Measurements from ENCODE around the gene HNRNPCL1. TPM values are rescaled to one million over a fixed set of nuclear protein-coding genes. Genes with fewer than 3 reads are reported as not detected.

The HNRNPCL1 gene
- total and polyA plus RNA-seq, 2 of the 8 experiments (the other 6 are each of a cell fraction or from before 2014, with no cell fraction given), result not detected

Other genes with a start within 250 kb of the HNRNPCL1 start
- 32.5 and 37.8 TPM in 2 replicates for gene DHRS3, start 230.5 kb downstream of the HNRNPCL1 start, total RNA-seq (2021; fragmentation: NEBNext Ultra II Directional; extraction: Animal tissue kit (Norgen Biotek cat#: 25700))
- 36.4 and 41.9 TPM in 2 replicates for gene DHRS3, start 230.5 kb downstream of the HNRNPCL1 start, polyA plus RNA-seq (2011; rRNA removed)
- 0.40 TPM in 1 of 2 replicates, not detected in the other for gene AADACL4, start 204.6 kb downstream of the HNRNPCL1 start, total RNA-seq (2021; fragmentation: NEBNext Ultra II Directional; extraction: Animal tissue kit (Norgen Biotek cat#: 25700))
- 0.08 and 0.13 TPM in 2 replicates for gene AADACL4, start 204.6 kb downstream of the HNRNPCL1 start, polyA plus RNA-seq (2011; rRNA removed)
- 2.3 and 2.4 TPM in 2 replicates for gene AADACL3, start 132.6 kb downstream of the HNRNPCL1 start, total RNA-seq (2021; fragmentation: NEBNext Ultra II Directional; extraction: Animal tissue kit (Norgen Biotek cat#: 25700))
- 0.33 and 0.52 TPM in 2 replicates for gene AADACL3, start 132.6 kb downstream of the HNRNPCL1 start, polyA plus RNA-seq (2011; rRNA removed)
- not detected in 2 replicates for gene CFAP107, start 102.5 kb downstream of the HNRNPCL1 start, total RNA-seq (2021; fragmentation: NEBNext Ultra II Directional; extraction: Animal tissue kit (Norgen Biotek cat#: 25700))
- 0.13 and 0.23 TPM in 2 replicates for gene CFAP107, start 102.5 kb downstream of the HNRNPCL1 start, polyA plus RNA-seq (2011; rRNA removed)
- not detected in 2 replicates for gene PRAMEF12, start 75.0 kb downstream of the HNRNPCL1 start, total RNA-seq (2021; fragmentation: NEBNext Ultra II Directional; extraction: Animal tissue kit (Norgen Biotek cat#: 25700))
- gene PRAMEF12, start 75.0 kb downstream of the HNRNPCL1 start, polyA plus RNA-seq (2011; rRNA removed), result not detected in 2 replicates
- not detected in 2 replicates for gene PRAMEF1, start 57.3 kb downstream of the HNRNPCL1 start, total RNA-seq (2021; fragmentation: NEBNext Ultra II Directional; extraction: Animal tissue kit (Norgen Biotek cat#: 25700))
- not detected in 2 replicates for gene PRAMEF1, start 57.3 kb downstream of the HNRNPCL1 start, polyA plus RNA-seq (2011; rRNA removed)
- not detected in 2 replicates for gene PRAMEF11, start 17.3 kb downstream of the HNRNPCL1 start, total RNA-seq (2021; fragmentation: NEBNext Ultra II Directional; extraction: Animal tissue kit (Norgen Biotek cat#: 25700))
- gene PRAMEF11, start 17.3 kb downstream of the HNRNPCL1 start, polyA plus RNA-seq (2011; rRNA removed), result not detected in 2 replicates
- gene PRAMEF2, start 8.4 kb upstream of the HNRNPCL1 start, total RNA-seq (2021; fragmentation: NEBNext Ultra II Directional; extraction: Animal tissue kit (Norgen Biotek cat#: 25700)), result not detected in 2 replicates
- gene PRAMEF2, start 8.4 kb upstream of the HNRNPCL1 start, polyA plus RNA-seq (2011; rRNA removed), result not detected in 2 replicates
- gene PRAMEF4, start 37.5 kb upstream of the HNRNPCL1 start, total RNA-seq (2021; fragmentation: NEBNext Ultra II Directional; extraction: Animal tissue kit (Norgen Biotek cat#: 25700)), result not detected in 2 replicates
- gene PRAMEF4, start 37.5 kb upstream of the HNRNPCL1 start, polyA plus RNA-seq (2011; rRNA removed), result not detected in 2 replicates
- not detected in 2 replicates for gene PRAMEF10, start 49.5 kb upstream of the HNRNPCL1 start, total RNA-seq (2021; fragmentation: NEBNext Ultra II Directional; extraction: Animal tissue kit (Norgen Biotek cat#: 25700))
- gene PRAMEF10, start 49.5 kb upstream of the HNRNPCL1 start, polyA plus RNA-seq (2011; rRNA removed), result not detected in 2 replicates
- gene PRAMEF7, start 67.9 kb upstream of the HNRNPCL1 start, total RNA-seq (2021; fragmentation: NEBNext Ultra II Directional; extraction: Animal tissue kit (Norgen Biotek cat#: 25700)), result not detected in 2 replicates
- gene PRAMEF7, start 67.9 kb upstream of the HNRNPCL1 start, polyA plus RNA-seq (2011; rRNA removed), result not detected in 2 replicates
- not detected in 2 replicates for gene PRAMEF6, start 98.9 kb upstream of the HNRNPCL1 start, total RNA-seq (2021; fragmentation: NEBNext Ultra II Directional; extraction: Animal tissue kit (Norgen Biotek cat#: 25700))
- gene PRAMEF6, start 98.9 kb upstream of the HNRNPCL1 start, polyA plus RNA-seq (2011; rRNA removed), result not detected in 2 replicates
- gene PRAMEF27, start 207.9 kb upstream of the HNRNPCL1 start, total RNA-seq (2021; fragmentation: NEBNext Ultra II Directional; extraction: Animal tissue kit (Norgen Biotek cat#: 25700)), result not detected in 2 replicates
- not detected in 2 replicates for gene PRAMEF27, start 207.9 kb upstream of the HNRNPCL1 start, polyA plus RNA-seq (2011; rRNA removed)
- gene HNRNPCL3, start 212.0 kb upstream of the HNRNPCL1 start, total RNA-seq (2021; fragmentation: NEBNext Ultra II Directional; extraction: Animal tissue kit (Norgen Biotek cat#: 25700)), result not detected in 2 replicates
- not detected in 2 replicates for gene HNRNPCL3, start 212.0 kb upstream of the HNRNPCL1 start, polyA plus RNA-seq (2011; rRNA removed)
- gene PRAMEF25, start 222.1 kb upstream of the HNRNPCL1 start, total RNA-seq (2021; fragmentation: NEBNext Ultra II Directional; extraction: Animal tissue kit (Norgen Biotek cat#: 25700)), result not detected in 2 replicates
- not detected in 2 replicates for gene PRAMEF25, start 222.1 kb upstream of the HNRNPCL1 start, polyA plus RNA-seq (2011; rRNA removed)

All from H1 (cell line).